Fibroblast of lung (primary cell): Measurements from ENCODE around the gene FLNB. TPM values are rescaled to one million over a fixed set of nuclear protein-coding genes. Genes with fewer than 3 reads are reported as not detected.
"Not testable (repeated sequence)": the region's sequence is repeated elsewhere in the genome, so short reads cannot be mapped to it uniquely, and the experiment has no call there.

Experiments
- DNase-seq, 2 donors: peaks; one replicate each; pipeline versions ENCODE4 v3.0.0 to v3.0.0-alpha.2; 2010; ENCODE audit warnings: low read depth in 2 of 2
- H2AFZ ChIP-seq: 2 replicates; pipeline ENCODE4 v1.5.1; 2012; ENCODE audit warnings: low read length, control low read depth, inconsistent platforms
- H3K27ac ChIP-seq: 2 replicates; pipeline ENCODE4 v1.5.1; 2011; ENCODE audit warnings: low read length, control low read depth; ENCODE audit not compliant: insufficient read depth
- H3K27me3 ChIP-seq: 2 replicates; pipeline ENCODE4 v1.5.1; 2011; ENCODE audit warnings: mild to moderate bottlenecking, low read length; ENCODE audit not compliant: control insufficient read depth, insufficient read depth
- H3K36me3 ChIP-seq: 2 replicates; pipeline ENCODE4 v1.5.1; 2011; ENCODE audit warnings: low read length; ENCODE audit not compliant: control insufficient read depth, insufficient read depth
- H3K4me1 ChIP-seq: 2 replicates; pipeline ENCODE4 v1.5.1; 2011; ENCODE audit warnings: low read length; ENCODE audit not compliant: control insufficient read depth, insufficient read depth; ENCODE audit errors: extremely low read depth
- H3K4me2 ChIP-seq: 2 replicates; pipeline ENCODE4 v1.5.1; 2011; ENCODE audit warnings: low read length, control low read depth; ENCODE audit not compliant: insufficient read depth; ENCODE audit errors: extremely low read depth
- H3K4me3 ChIP-seq, 4 experiments: fragments of 200-600 bp in 1 of 4; sonication (generic) in 1 of 4; replicated peaks in 1 of 4; 2 replicates each; pipeline ENCODE4 v1.5.1; 2011 to 2016; ENCODE audit warnings: low read length in 4 of 4, low read depth in 3 of 4, mild to moderate bottlenecking in 3 of 4, control low read depth in 2 of 4, inconsistent platforms in 1 of 4, mixed read lengths in 1 of 4; ENCODE audit not compliant: insufficient read depth in 1 of 4; ENCODE audit errors: control extremely low read depth in 1 of 4
- H3K79me2 ChIP-seq: 2 replicates; pipeline ENCODE4 v1.5.1; 2012; ENCODE audit warnings: mild to moderate bottlenecking, low read length, inconsistent platforms; ENCODE audit not compliant: control insufficient read depth, insufficient read depth
- H3K9ac ChIP-seq: 2 replicates; pipeline ENCODE4 v1.5.1; 2011; ENCODE audit warnings: mild to moderate bottlenecking, low read length, control low read depth; ENCODE audit not compliant: insufficient read depth
- H3K9me3 ChIP-seq: 2 replicates; pipeline ENCODE4 v1.5.1; 2012; ENCODE audit warnings: low read depth, low read length; ENCODE audit not compliant: control insufficient read depth, insufficient read depth
- H4K20me1 ChIP-seq: 2 replicates; pipeline ENCODE4 v1.5.1; 2011; ENCODE audit warnings: low read length; ENCODE audit not compliant: control insufficient read depth, insufficient read depth; ENCODE audit errors: extremely low read depth
- CTCF ChIP-seq, 2 donors: IDR thresholded peaks in 1 of 2; conservative IDR thresholded peaks in 1 of 2; 1 replicate in 1 of 2; 2 replicates in 1 of 2; pipeline ENCODE4 v1.5.1; 2011 to 2012; ENCODE audit warnings: low read length in 2 of 2, control low read depth in 1 of 2, inconsistent platforms in 1 of 2, low read depth in 1 of 2, mild to moderate bottlenecking in 1 of 2
- EZH2 ChIP-seq: IDR thresholded peaks from 2 replicates; pipeline ENCODE4 v1.5.1; 2012; ENCODE audit warnings: low read length, control low read depth, mild to moderate bottlenecking; ENCODE audit errors: missing control alignments
- polyA plus RNA-seq, 2 donors: library from polyadenylated mRNA; depleted of rRNA in 1 of 2; stranded (reverse) in 1 of 2; unstranded in 1 of 2; fragments of >200 nt; gene quantifications; 2 replicates each; pipeline ENCODE4 v1.2.1, GENCODE V29; 2011 to 2012; ENCODE audit warnings: missing spikeins in 1 of 2
- total RNA-seq: library from RNA; depleted of rRNA; stranded (reverse); fragments of >200 nt; gene quantifications from 2 replicates; pipeline ENCODE4 v1.2.1, GENCODE V29; 2014

FLNB gene
- total and polyA plus RNA-seq, 2 donors (not counting 1 experiment from before 2014, with no cell fraction given): 81.7 to 105 TPM

GRCh38 chr3:58049143-58049785 lies 41.0 kb downstream of the FLNB start:
- H3K9me3 ChIP-seq: no peaks in the 10 kb centered on the region
- DNase-seq: peak; percentile 74 to 96
- no peaks in the 10 kb centered on the region for H3K27me3 ChIP-seq
- peak overlapping the region; percentile 54 for H3K4me2 ChIP-seq
- H3K27ac ChIP-seq: peak overlapping the region; percentile 82
- no peak overlapping the region for H2AFZ ChIP-seq
- H3K4me3 ChIP-seq: no peak overlapping the region
- H3K36me3 ChIP-seq: no peaks in the 10 kb centered on the region
- H3K9ac ChIP-seq: no peak overlapping the region
- no peaks in the 10 kb centered on the region for H4K20me1 ChIP-seq
- TF ChIP-seq CTCF (conservative IDR thresholded peaks at IDR 0.05 in 1 of 2, IDR thresholded peaks at IDR 0.05 in 1 of 2; ENCODE audit: low read depth in 1 of 2, low read length in 2 of 2) (no peak), EZH2 (no peak)
- H3K79me2 ChIP-seq: peaks cover 66% of the 10 kb centered on the region
- H3K4me1 ChIP-seq: peaks cover 46% of the 10 kb centered on the region

- TF ChIP-seq CTCF (conservative IDR thresholded peaks at IDR 0.05 in 1 of 2, IDR thresholded peaks at IDR 0.05 in 1 of 2; ENCODE audit: low read depth in 1 of 2, low read length in 2 of 2): no peak
- no peak for TF ChIP-seq EZH2
- Histone ChIP-seq H2AFZ (no peak overlapping the region), H3K9me3 (no peaks in the 10 kb centered on the region), H3K27ac (peak overlapping the region; percentile 85), H3K79me2 (peaks cover 68% of the 10 kb centered on the region), H3K4me1 (peaks cover 40% of the 10 kb centered on the region), H3K36me3 (no peaks in the 10 kb centered on the region), H3K4me2 (no peak overlapping the region), H4K20me1 (no peaks in the 10 kb centered on the region), H3K27me3 (no peaks in the 10 kb centered on the region), H3K9ac (no peak overlapping the region), H3K4me3 (peak overlapping the region in 1 of 4 experiments; percentile 7)
- peak; percentile 87 to 94 for DNase-seq
These were observed 43.0 kb downstream of the FLNB start for GRCh38 chr3:58051196-58051595.

GRCh38 chr3:58051658-58052261 lies 43.5 kb downstream of the FLNB start:
- H3K79me2 ChIP-seq: peaks cover 69% of the 10 kb centered on the region
- not testable (repeated sequence) for H3K36me3 ChIP-seq, H3K27me3 ChIP-seq, H3K9me3 ChIP-seq, DNase-seq, H3K4me3 ChIP-seq, H4K20me1 ChIP-seq, H3K9ac ChIP-seq, H2AFZ ChIP-seq
- peak overlapping the region; percentile 27 for H3K4me2 ChIP-seq
- H3K27ac ChIP-seq: peak overlapping the region; percentile 85
- peaks cover 41% of the 10 kb centered on the region for H3K4me1 ChIP-seq
